Karpas-422 (cell line): ENCODE measurements around the gene TEC. TPM values are rescaled to one million over a fixed set of nuclear protein-coding genes. Genes with fewer than 3 reads are reported as not detected.

Experiments used
- DNase-seq: peaks from one replicate; pipeline ENCODE4 v3.0.0-alpha.2; 2015
- H2AFZ ChIP-seq: fragments of 200-600 bp; sonication (generic); 2 replicates; pipeline ENCODE4 v1.6.1; 2014; ENCODE audit warnings: antibody characterized with exemption, low read length, mixed read lengths
- H3K27ac ChIP-seq: fragments of 200-600 bp; sonication (generic); 2 replicates; pipeline ENCODE4 v1.5.1; 2014; ENCODE audit warnings: mild to moderate bottlenecking, low read length, moderate library complexity
- H3K27me3 ChIP-seq: fragments of 200-600 bp; sonication (generic); 2 replicates; pipeline ENCODE4 v1.6.1; 2014; ENCODE audit warnings: low read length, mixed read lengths
- H3K36me3 ChIP-seq: fragments of 200-600 bp; sonication (generic); 2 replicates; pipeline ENCODE4 v1.6.1; 2014; ENCODE audit warnings: low read length, mixed read lengths; ENCODE audit not compliant: insufficient read depth
- H3K4me1 ChIP-seq: fragments of 200-600 bp; sonication (generic); 2 replicates; pipeline ENCODE4 v1.6.1; 2014; ENCODE audit warnings: mild to moderate bottlenecking, low read length, mixed read lengths
- H3K4me2 ChIP-seq: fragments of 200-600 bp; sonication (generic); 2 replicates; pipeline ENCODE4 v1.6.1; 2014; ENCODE audit warnings: low read length, low read depth, mild to moderate bottlenecking; ENCODE audit not compliant: poor library complexity, severe bottlenecking
- H3K4me3 ChIP-seq: fragments of 200-600 bp; sonication (generic); 2 replicates; pipeline ENCODE4 v1.5.1; 2014; ENCODE audit warnings: mild to moderate bottlenecking, antibody characterized with exemption, low read length, mixed read lengths
- H3K79me2 ChIP-seq: fragments of 200-600 bp; sonication (generic); 2 replicates; pipeline ENCODE4 v1.6.1; 2014; ENCODE audit warnings: mild to moderate bottlenecking, low read length, mixed read lengths
- H3K9ac ChIP-seq: fragments of 200-600 bp; sonication (generic); 2 replicates; pipeline ENCODE4 v1.6.0; 2014; ENCODE audit warnings: low read length
- H3K9me2 ChIP-seq: fragments of 200-600 bp; sonication (generic), shearing (Covaris generic); replicated peaks from 2 replicates; pipeline ENCODE4 v1.6.0; 2014; ENCODE audit warnings: mild to moderate bottlenecking, low read length, moderate library complexity; ENCODE audit not compliant: insufficient read depth
- H3K9me3 ChIP-seq: fragments of 300-700, 200-600 bp; sonication (generic); 2 replicates; pipeline ENCODE4 v1.6.1; 2014; ENCODE audit warnings: low read length, mixed read lengths
- H4K20me1 ChIP-seq: fragments of 200-600 bp; sonication (generic); 2 replicates; pipeline ENCODE4 v1.6.1; 2014; ENCODE audit warnings: mild to moderate bottlenecking, antibody characterized with exemption, low read length, low read depth; ENCODE audit not compliant: insufficient read depth
- total RNA-seq: library from RNA; depleted of rRNA; stranded (reverse); fragments of >200 nt; shearing (Covaris generic); gene quantifications from 2 replicates; pipeline ENCODE4 v1.2.3, GENCODE V29; 2014; ENCODE audit warnings: low replicate concordance

Gene TEC
- total RNA-seq, 1 experiment from 2014 or later, result 0.45 TPM

GRCh38 chr4:48195853-48196252, 73.8 kb downstream of the TEC start:
- Histone ChIP-seq H3K4me2 (no peak overlapping the region), H3K36me3 (no peaks in the 10 kb centered on the region), H3K27me3 (no peaks in the 10 kb centered on the region), H3K9ac (no peak overlapping the region), H3K9me2 (no peaks in the 10 kb centered on the region), H3K4me3 (no peak overlapping the region), H2AFZ (no peak overlapping the region), H3K79me2 (no peaks in the 10 kb centered on the region), H3K4me1 (peaks cover 11% of the 10 kb centered on the region), H4K20me1 (no peaks in the 10 kb centered on the region), H3K27ac (no peak overlapping the region), H3K9me3 (no peaks in the 10 kb centered on the region)
- DNase-seq, result no peak

- H3K79me2 ChIP-seq, result no peaks in the 10 kb centered on the region
- no peak overlapping the region for H2AFZ ChIP-seq
- no peaks in the 10 kb centered on the region for H3K36me3 ChIP-seq
- no peak overlapping the region for H3K9ac ChIP-seq
- H4K20me1 ChIP-seq, result no peaks in the 10 kb centered on the region
- H3K4me3 ChIP-seq, result no peak overlapping the region
- no peaks in the 10 kb centered on the region for H3K27me3 ChIP-seq
- no peak overlapping the region for H3K27ac ChIP-seq
- no peaks in the 10 kb centered on the region for H3K9me2 ChIP-seq
- no peaks in the 10 kb centered on the region for H3K9me3 ChIP-seq
- H3K4me1 ChIP-seq, result peaks cover 15% of the 10 kb centered on the region
- no peak overlapping the region for H3K4me2 ChIP-seq
- no peak for DNase-seq
Measured at GRCh38 chr4:48195374-48195773, 74.3 kb downstream of the TEC start.

- H2AFZ ChIP-seq, result no peak overlapping the region
- no peaks in the 10 kb centered on the region for H3K79me2 ChIP-seq
- peaks cover 19% of the 10 kb centered on the region for H3K4me1 ChIP-seq
- H3K9me2 ChIP-seq, result no peaks in the 10 kb centered on the region
- H3K36me3 ChIP-seq, result no peaks in the 10 kb centered on the region
- H3K9ac ChIP-seq, result no peak overlapping the region
- H3K4me3 ChIP-seq, result no peak overlapping the region
- no peaks in the 10 kb centered on the region for H3K27me3 ChIP-seq
- H3K27ac ChIP-seq, result no peak overlapping the region
- H3K9me3 ChIP-seq, result no peaks in the 10 kb centered on the region
- DNase-seq, result no peak
- no peak overlapping the region for H3K4me2 ChIP-seq
- no peaks in the 10 kb centered on the region for H4K20me1 ChIP-seq
Measured at GRCh38 chr4:48194971-48195370, 74.7 kb downstream of the TEC start.

GRCh38 chr4:48193921-48194468, 75.6 kb downstream of the TEC start:
- Histone ChIP-seq H3K4me1 (peaks cover 19% of the 10 kb centered on the region), H3K9me3 (no peaks in the 10 kb centered on the region), H2AFZ (no peak overlapping the region), H3K9ac (no peak overlapping the region), H3K27ac (no peak overlapping the region), H4K20me1 (no peaks in the 10 kb centered on the region), H3K27me3 (no peaks in the 10 kb centered on the region), H3K79me2 (no peaks in the 10 kb centered on the region), H3K4me2 (no peak overlapping the region), H3K9me2 (no peaks in the 10 kb centered on the region), H3K4me3 (no peak overlapping the region), H3K36me3 (no peaks in the 10 kb centered on the region)
- no peak for DNase-seq

GRCh38 chr4:48193096-48193836, 76.4 kb downstream of the TEC start:
- no peak for DNase-seq
- Histone ChIP-seq H3K36me3 (no peaks in the 10 kb centered on the region), H3K9ac (no peak overlapping the region), H3K4me1 (peaks cover 19% of the 10 kb centered on the region), H3K27ac (no peak overlapping the region), H4K20me1 (no peaks in the 10 kb centered on the region), H3K4me3 (no peak overlapping the region), H3K9me3 (no peaks in the 10 kb centered on the region), H3K79me2 (no peaks in the 10 kb centered on the region), H2AFZ (no peak overlapping the region), H3K27me3 (no peaks in the 10 kb centered on the region), H3K4me2 (no peak overlapping the region), H3K9me2 (no peaks in the 10 kb centered on the region)

- Histone ChIP-seq H3K4me2 (no peak overlapping the region), H3K79me2 (no peaks in the 10 kb centered on the region)
Measured at GRCh38 chr4:48191758-48192157, 77.9 kb downstream of the TEC start.

GRCh38 chr4:48190839-48191238, 78.8 kb downstream of the TEC start:
- peak; percentile 62 for DNase-seq
- Histone ChIP-seq H3K9ac (no peak overlapping the region), H3K4me1 (peaks cover 11% of the 10 kb centered on the region), H3K9me2 (no peaks in the 10 kb centered on the region), H2AFZ (no peak overlapping the region), H3K4me2 (peak overlapping the region; percentile 13), H3K9me3 (no peaks in the 10 kb centered on the region), H3K27me3 (no peaks in the 10 kb centered on the region), H3K79me2 (no peaks in the 10 kb centered on the region), H4K20me1 (no peaks in the 10 kb centered on the region), H3K4me3 (no peak overlapping the region), H3K27ac (no peak overlapping the region), H3K36me3 (no peaks in the 10 kb centered on the region)

More at GRCh38 chr4:48191758-48192157, 77.9 kb downstream of the TEC start:
- no peak overlapping the region for H3K4me3 ChIP-seq
- no peaks in the 10 kb centered on the region for H4K20me1 ChIP-seq
- H3K9me2 ChIP-seq, result no peaks in the 10 kb centered on the region
- H3K36me3 ChIP-seq, result no peaks in the 10 kb centered on the region
- DNase-seq, result no peak
- no peaks in the 10 kb centered on the region for H3K9me3 ChIP-seq
- H3K27ac ChIP-seq, result no peak overlapping the region
- no peak overlapping the region for H2AFZ ChIP-seq
- H3K27me3 ChIP-seq, result no peaks in the 10 kb centered on the region
- no peak overlapping the region for H3K9ac ChIP-seq
- H3K4me1 ChIP-seq, result peaks cover 14% of the 10 kb centered on the region

GRCh38 chr4:48189731-48190130, 79.9 kb downstream of the TEC start:
- H3K9me2 ChIP-seq, result no peaks in the 10 kb centered on the region
- H4K20me1 ChIP-seq, result no peaks in the 10 kb centered on the region
- H3K9me3 ChIP-seq, result no peaks in the 10 kb centered on the region
- no peak overlapping the region for H2AFZ ChIP-seq
- H3K36me3 ChIP-seq, result no peaks in the 10 kb centered on the region
- peaks cover 11% of the 10 kb centered on the region for H3K4me1 ChIP-seq
- no peak for DNase-seq
- H3K27me3 ChIP-seq, result no peaks in the 10 kb centered on the region
- no peak overlapping the region for H3K4me3 ChIP-seq
- H3K9ac ChIP-seq, result no peak overlapping the region
- H3K4me2 ChIP-seq, result no peak overlapping the region
- no peak overlapping the region for H3K27ac ChIP-seq
- H3K79me2 ChIP-seq, result no peaks in the 10 kb centered on the region
